Naive thymus-derived CD4-positive, alpha-beta T cell (primary cell): ENCODE data around the gene ZFP42. TPM values are rescaled to one million over a fixed set of nuclear protein-coding genes. Genes with fewer than 3 reads are reported as not detected.

Source experiments
- ATAC-seq: fragments of 150-1000 bp; cut with Tn5 transposase; 2 replicates; pipeline ENCODE4 v1.10.0; 2021; ENCODE audit warnings: mild to moderate bottlenecking, moderate library complexity
- CTCF ChIA-PET: fragments of 350-600 bp; sonication (Branson Sonifier 250); formaldehyde crosslinking; loops from one replicate; lab custom pipeline; 2021; ENCODE audit warnings: antibody characterized with exemption; lab: Charles Lee
- POLR2A ChIA-PET: fragments of 350-600 bp; sonication (Branson Sonifier 250); formaldehyde crosslinking; loops from one replicate; lab custom pipeline; 2021; ENCODE audit warnings: antibody characterized with exemption, inconsistent platforms; lab: Charles Lee
- DNase-seq, 9 donors: peaks; one replicate each; pipeline versions ENCODE4 v3.0.0 to v3.0.0-alpha.2; 2020 to 2022; ENCODE audit warnings: mixed read lengths in 1 of 9
- H3K27ac ChIP-seq: one replicate; pipeline ENCODE4 v1.7.0; 2013; ENCODE audit warnings: mild to moderate bottlenecking, low read depth, low read length, moderate library complexity
- H3K27me3 ChIP-seq, 2 donors: one replicate each; pipeline ENCODE4 v1.7.0; 2013; ENCODE audit warnings: low read length in 2 of 2, mild to moderate bottlenecking in 2 of 2, moderate library complexity in 2 of 2; ENCODE audit not compliant: control insufficient read depth in 2 of 2, insufficient read depth in 2 of 2
- H3K36me3 ChIP-seq, 3 experiments: 1 replicate in 2 of 3; 2 replicates in 1 of 3; pipeline ENCODE4 v1.7.0; 2013; ENCODE audit warnings: low read length in 3 of 3, mild to moderate bottlenecking in 3 of 3, moderate library complexity in 1 of 3; ENCODE audit not compliant: insufficient read depth in 3 of 3, control insufficient read depth in 2 of 3
- H3K4me1 ChIP-seq, 2 donors: one replicate each; pipeline ENCODE4 v1.7.0; 2013; ENCODE audit warnings: low read length in 2 of 2, mild to moderate bottlenecking in 2 of 2, moderate library complexity in 1 of 2; ENCODE audit not compliant: control insufficient read depth in 2 of 2, insufficient read depth in 2 of 2
- H3K4me3 ChIP-seq: 2 replicates; pipeline ENCODE4 v1.7.0; 2013; ENCODE audit warnings: mild to moderate bottlenecking, low read length
- H3K9me3 ChIP-seq, 3 experiments: 1 replicate in 2 of 3; 2 replicates in 1 of 3; pipeline ENCODE4 v1.7.0; 2013; ENCODE audit warnings: low read length in 3 of 3; ENCODE audit not compliant: control insufficient read depth in 2 of 3
- H3K27ac Mint-ChIP-seq, 9 donors: one replicate each; pipeline ENCODE4 v1.8.0; 2020 to 2022; ENCODE audit warnings: mixed read lengths in 9 of 9, mild to moderate bottlenecking in 8 of 9, moderate library complexity in 5 of 9, inconsistent platforms in 2 of 9
- H3K27me3 Mint-ChIP-seq, 5 donors: one replicate each; pipeline ENCODE4 v1.8.0; 2021 to 2022; ENCODE audit warnings: mixed read lengths in 5 of 5, mild to moderate bottlenecking in 1 of 5
- H3K36me3 Mint-ChIP-seq, 5 donors: one replicate each; pipeline ENCODE4 v1.8.0; 2020 to 2022; ENCODE audit warnings: mixed read lengths in 5 of 5, mild to moderate bottlenecking in 3 of 5, inconsistent platforms in 1 of 5
- H3K4me1 Mint-ChIP-seq, 7 donors: one replicate each; pipeline ENCODE4 v1.8.0; 2020 to 2022; ENCODE audit warnings: mixed read lengths in 7 of 7, mild to moderate bottlenecking in 3 of 7, inconsistent platforms in 1 of 7
- H3K4me3 Mint-ChIP-seq, 10 donors: one replicate each; pipeline ENCODE4 v1.8.0; 2020 to 2022; ENCODE audit warnings: mild to moderate bottlenecking in 10 of 10, mixed read lengths in 10 of 10, moderate library complexity in 6 of 10, inconsistent platforms in 2 of 10
- H3K9me3 Mint-ChIP-seq, 11 donors: one replicate each; pipeline ENCODE4 v1.8.0; 2020 to 2022; ENCODE audit warnings: mixed read lengths in 11 of 11, mild to moderate bottlenecking in 4 of 11, inconsistent platforms in 1 of 11, moderate library complexity in 1 of 11
- intact Hi-C, 2 donors: fragments of 100-400 bp; cut with micrococcal nuclease; formaldehyde crosslinking; loops; one replicate each; pipeline ENCODE4 v1.15.1; 2023
- polyA plus RNA-seq, 2 donors: library from polyadenylated mRNA; unstranded; fragments of 300-500 nt; fragmentation: Illumina TruSeq; gene quantifications; one replicate each; pipeline ENCODE4 v1.2.3, GENCODE V29; 2021
- total RNA-seq, 6 experiments: library from RNA in 5 of 6; stranded (reverse) in 5 of 6; gene quantifications; 1 replicate in 5 of 6; 2 replicates in 1 of 6; pipeline ENCODE4 v1.2.3 and lab custom pipeline; 2021 to 2026

The ZFP42 gene
- total RNA-seq (under 1 TPM in 1 of 5 experiments, not detected in 4; 0.10 TPM), polyA plus RNA-seq (not detected), total RNA-seq (lab: John Stamatoyannopoulos, UW) (not detected)

- Histone ChIP-seq H3K4me3 (no peak within 1 kb of the TSS), H3K36me3 (no peaks in the 10 kb centered on the region), H3K4me1 (no peaks in the 10 kb centered on the region), H3K27me3 (no peaks in the 10 kb centered on the region), H3K9me3 (no peaks in the 10 kb centered on the region), H3K27ac (no peak within 1 kb of the TSS)
- DNase-seq = no peak
- no peak within 1 kb of the TSS for H3K4me3 Mint-ChIP-seq
- H3K27ac Mint-ChIP-seq = no peak within 1 kb of the TSS
- H3K36me3 Mint-ChIP-seq = peaks cover 0 to 7% (median 2%) of the 10 kb centered on the region in 5 donors
- intact Hi-C loops = no loop called here
- ChIA-PET CTCF (no interaction called here), POLR2A (no interaction called here)
- peaks cover 0 to 20% (median 15%) of the 10 kb centered on the region in 5 donors for H3K27me3 Mint-ChIP-seq
- no peak for ATAC-seq
- H3K4me1 Mint-ChIP-seq = no peaks in the 10 kb centered on the region
- H3K9me3 Mint-ChIP-seq = peaks cover 0 to 56% (median 16%) of the 10 kb centered on the region in 11 donors
Observed at GRCh38 chr4:187995322-187996207, at the start of gene ZFP42. TSS of gene ZFP42 (plus strand) at chr4:187995771. CDS start at chr4:188002808, 7,037 bp downstream.

- H3K36me3 Mint-ChIP-seq = peaks cover 0 to 4% (median 0%) of the 10 kb centered on the region in 5 donors
- DNase-seq (no peak), ATAC-seq (no peak)
- Histone ChIP-seq H3K4me1 (no peaks in the 10 kb centered on the region), H3K27ac (no peak overlapping the region), H3K4me3 (no peak overlapping the region), H3K9me3 (peaks cover 0 to 5% (median 0%) of the 10 kb centered on the region in 3 experiments), H3K36me3 (no peaks in the 10 kb centered on the region), H3K27me3 (no peaks in the 10 kb centered on the region)
- ChIA-PET POLR2A (no interaction called here), CTCF (no interaction called here)
- H3K4me1 Mint-ChIP-seq = no peaks in the 10 kb centered on the region
- no peaks in the 10 kb centered on the region for H3K27me3 Mint-ChIP-seq
- intact Hi-C loops = no loop called here
- peaks cover 0 to 17% (median 3%) of the 10 kb centered on the region in 11 donors for H3K9me3 Mint-ChIP-seq
- no peak overlapping the region for H3K4me3 Mint-ChIP-seq
- H3K27ac Mint-ChIP-seq = no peak overlapping the region
Observed at GRCh38 chr4:187961171-187961570, 34.4 kb upstream of the ZFP42 start.

- ATAC-seq = no peak
- CTCF ChIA-PET = no interaction called here
Observed at GRCh38 chr4:187961961-187962360, 33.6 kb upstream of the ZFP42 start.

GRCh38 chr4:187962926-187963325 lies 32.6 kb upstream of the ZFP42 start:
- CTCF ChIA-PET = no interaction called here
- Mint-ChIP-seq H3K4me3 (no peak overlapping the region), H3K27me3 (no peaks in the 10 kb centered on the region), H3K9me3 (peaks cover 0 to 10% (median 3%) of the 10 kb centered on the region in 11 donors), H3K36me3 (peaks cover 0 to 4% (median 0%) of the 10 kb centered on the region in 5 donors), H3K27ac (no peak overlapping the region), H3K4me1 (no peaks in the 10 kb centered on the region)
- POLR2A ChIA-PET = no interaction called here
- no peaks in the 10 kb centered on the region for H3K36me3 ChIP-seq
- ATAC-seq = no peak
- no peaks in the 10 kb centered on the region for H3K4me1 ChIP-seq
- H3K9me3 ChIP-seq = peaks cover 0 to 6% (median 0%) of the 10 kb centered on the region in 3 experiments
- H3K27me3 ChIP-seq = no peaks in the 10 kb centered on the region
- DNase-seq = no peak
- no peak overlapping the region for H3K27ac ChIP-seq
- intact Hi-C loops = no loop called here
- H3K4me3 ChIP-seq = no peak overlapping the region

More at GRCh38 chr4:187961961-187962360, 33.6 kb upstream of the ZFP42 start:
- Mint-ChIP-seq H3K36me3 (peaks cover 0 to 4% (median 0%) of the 10 kb centered on the region in 5 donors), H3K4me1 (no peaks in the 10 kb centered on the region), H3K9me3 (peaks cover 0 to 13% (median 3%) of the 10 kb centered on the region in 11 donors), H3K27ac (no peak overlapping the region), H3K27me3 (no peaks in the 10 kb centered on the region), H3K4me3 (no peak overlapping the region)
- peaks cover 0 to 6% (median 0%) of the 10 kb centered on the region in 3 experiments for H3K9me3 ChIP-seq
- no peak overlapping the region for H3K27ac ChIP-seq
- no peaks in the 10 kb centered on the region for H3K4me1 ChIP-seq
- intact Hi-C loops = no loop called here
- POLR2A ChIA-PET = no interaction called here
- no peaks in the 10 kb centered on the region for H3K27me3 ChIP-seq
- no peak for DNase-seq
- no peaks in the 10 kb centered on the region for H3K36me3 ChIP-seq
- H3K4me3 ChIP-seq = no peak overlapping the region

GRCh38 chr4:187965726-187966125 lies 29.8 kb upstream of the ZFP42 start:
- no peak overlapping the region for H3K27ac Mint-ChIP-seq

GRCh38 chr4:187972135-187972534 lies 23.4 kb upstream of the ZFP42 start:
- no peaks in the 10 kb centered on the region for H3K27me3 Mint-ChIP-seq
- H3K4me1 ChIP-seq = no peaks in the 10 kb centered on the region
- ATAC-seq (no peak), DNase-seq (no peak)
- H3K27ac ChIP-seq = no peak overlapping the region
- intact Hi-C loops = no loop called here
- H3K9me3 Mint-ChIP-seq = peaks cover 0 to 29% (median 6%) of the 10 kb centered on the region in 11 donors
- no peaks in the 10 kb centered on the region for H3K9me3 ChIP-seq
- ChIA-PET CTCF (no interaction called here), POLR2A (no interaction called here)
- no peak overlapping the region for H3K27ac Mint-ChIP-seq
- no peaks in the 10 kb centered on the region for H3K4me1 Mint-ChIP-seq
- no peaks in the 10 kb centered on the region for H3K27me3 ChIP-seq
- no peaks in the 10 kb centered on the region for H3K36me3 ChIP-seq
- no peak overlapping the region for H3K4me3 Mint-ChIP-seq
- H3K36me3 Mint-ChIP-seq = no peaks in the 10 kb centered on the region
- no peak overlapping the region for H3K4me3 ChIP-seq

More at GRCh38 chr4:187965726-187966125, 29.8 kb upstream of the ZFP42 start:
- Mint-ChIP-seq H3K9me3 (peaks cover 0 to 7% (median under 1%) of the 10 kb centered on the region in 11 donors), H3K4me1 (no peaks in the 10 kb centered on the region), H3K27me3 (no peaks in the 10 kb centered on the region), H3K36me3 (no peaks in the 10 kb centered on the region), H3K4me3 (no peak overlapping the region)
- H3K9me3 ChIP-seq = peaks cover 0 to 6% (median 0%) of the 10 kb centered on the region in 3 experiments
- no peak overlapping the region for H3K27ac ChIP-seq
- DNase-seq (no peak), ATAC-seq (no peak)
- no peaks in the 10 kb centered on the region for H3K4me1 ChIP-seq
- no peaks in the 10 kb centered on the region for H3K36me3 ChIP-seq
- intact Hi-C loops = no loop called here
- ChIA-PET POLR2A (no interaction called here), CTCF (no interaction called here)
- no peaks in the 10 kb centered on the region for H3K27me3 ChIP-seq
- H3K4me3 ChIP-seq = no peak overlapping the region
